NCI-H2196 treated with DMSO at 0.1 percent for 48 hours (cell line): ENCODE measurements around the gene GATA1.
A peak's percentile ranks its signal among the peaks of the same experiment; 100 is the strongest.

Experiments used
- DNase-seq: peaks from one replicate; lab custom pipeline; 2025; ENCODE audit not compliant: unreplicated experiment; lab: John Stamatoyannopoulos, UW

GATA1 gene

DNA sequence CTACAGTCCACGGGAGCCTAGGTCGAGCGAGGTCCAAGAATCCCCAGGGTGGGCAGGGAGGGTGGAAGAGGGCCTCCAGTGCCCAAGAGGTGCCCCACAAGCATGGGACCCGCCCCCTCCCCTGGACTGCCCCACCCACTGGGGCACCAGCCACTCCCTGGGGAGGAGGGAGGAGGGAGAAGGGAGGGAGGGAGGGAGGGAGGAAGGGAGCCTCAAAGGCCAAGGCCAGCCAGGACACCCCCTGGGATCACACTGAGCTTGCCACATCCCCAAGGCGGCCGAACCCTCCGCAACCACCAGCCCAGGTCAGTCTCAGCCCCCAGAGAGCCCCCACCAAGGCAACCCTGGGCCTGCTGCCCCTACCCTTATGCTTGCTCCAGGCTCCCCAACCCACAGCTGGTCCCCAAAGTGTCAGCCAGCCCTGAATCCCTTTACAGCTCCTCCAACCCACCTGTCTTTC is at the start of gene GATA1:
Gene GATA1, plus strand, starts transcription at position 250 of the 460 bp plus-strand sequence. CDS start 4,520 bp downstream, outside the sequence.
- no peak for DNase-seq

DNA sequence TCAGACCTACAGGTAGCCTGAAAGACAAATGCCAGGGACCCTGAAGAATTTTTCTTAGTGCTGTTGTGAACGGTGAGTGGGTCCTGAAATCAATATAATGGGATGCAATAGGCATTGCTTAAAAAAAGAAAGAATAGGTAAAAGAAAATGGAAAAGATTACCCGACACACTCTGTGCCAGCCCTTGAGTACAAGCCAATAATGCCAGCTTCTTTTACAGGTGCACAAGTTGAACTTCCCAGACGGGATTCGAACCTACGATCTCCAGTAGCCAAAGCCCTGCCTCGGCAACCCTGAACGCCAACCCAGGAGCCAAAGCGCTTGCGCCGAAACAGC is 49.5 kb upstream of the GATA1 start:
- DNase-seq, result no peak

DNA sequence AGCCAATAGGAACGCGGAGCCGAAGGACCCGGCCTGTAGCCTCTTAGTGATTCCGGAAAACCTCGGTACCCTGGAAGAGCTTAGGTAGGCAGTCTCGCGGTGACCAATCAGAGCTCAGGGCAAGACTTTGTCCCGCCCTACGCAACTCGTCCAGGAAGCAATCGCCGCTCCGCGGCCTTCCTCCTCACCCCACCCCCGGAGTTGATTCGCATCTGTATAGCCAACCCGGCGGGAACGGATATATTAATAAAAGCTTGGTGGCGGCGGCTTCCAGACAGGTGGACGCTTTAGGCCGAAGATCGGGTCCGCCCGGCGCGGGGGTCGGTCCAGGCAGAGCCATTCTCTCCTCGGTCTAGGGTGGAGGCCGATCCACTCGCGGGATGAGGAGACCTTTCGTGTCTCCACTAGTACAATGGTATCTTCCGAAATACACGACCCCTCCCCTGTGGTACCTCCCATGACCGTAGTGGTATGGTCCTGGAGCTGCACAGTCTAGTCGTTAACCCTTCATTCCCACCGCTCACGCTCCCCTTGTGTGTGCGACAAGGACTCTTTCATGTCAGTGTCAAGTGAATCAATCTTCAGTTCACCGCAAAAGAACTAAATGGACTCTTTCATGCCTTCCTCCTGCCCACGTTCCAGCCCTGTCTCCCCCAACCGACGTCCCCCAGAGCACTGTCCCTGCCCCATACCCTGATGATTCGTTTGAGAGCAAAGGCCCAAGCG is 49.0 kb upstream of the GATA1 start:
- DNase-seq, result peak; percentile 89

- no peak for DNase-seq
These were observed 48.5 kb upstream of the GATA1 start for GRCh38 chrX:48737940-48738339.

- DNase-seq, result no peak
These were observed 44.6 kb upstream of the GATA1 start for GRCh38 chrX:48741834-48742233.

DNA sequence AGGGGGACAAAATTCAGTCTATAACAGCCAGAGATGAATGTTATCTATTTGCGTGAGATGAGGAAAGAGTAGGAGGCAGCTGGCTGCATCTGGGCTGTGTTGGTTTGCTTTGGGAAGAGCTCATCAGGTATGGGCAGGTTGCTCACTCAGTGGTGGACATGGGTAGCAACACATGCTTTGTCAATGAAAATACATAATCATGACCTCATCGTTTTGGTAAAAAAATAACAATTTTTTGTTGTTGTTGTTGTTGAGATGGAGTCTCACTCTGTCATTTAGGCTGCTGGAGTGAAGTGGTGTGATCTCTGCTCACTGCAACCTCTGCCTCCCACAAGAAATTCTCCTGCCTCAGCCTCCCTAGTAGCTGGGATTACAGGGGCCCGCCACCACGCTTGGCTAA is 41.2 kb upstream of the GATA1 start:
- DNase-seq, result no peak

GRCh38 chrX:48747415-48748016 is 38.9 kb upstream of the GATA1 start:
- DNase-seq, result no peak

- DNase-seq, result no peak
These were observed 37.2 kb upstream of the GATA1 start for GRCh38 chrX:48749182-48749581.

GRCh38 chrX:48751343-48751742 is 35.0 kb upstream of the GATA1 start:
- no peak for DNase-seq

- DNase-seq, result no peak
These were observed 33.9 kb upstream of the GATA1 start for GRCh38 chrX:48752498-48752897.

DNA sequence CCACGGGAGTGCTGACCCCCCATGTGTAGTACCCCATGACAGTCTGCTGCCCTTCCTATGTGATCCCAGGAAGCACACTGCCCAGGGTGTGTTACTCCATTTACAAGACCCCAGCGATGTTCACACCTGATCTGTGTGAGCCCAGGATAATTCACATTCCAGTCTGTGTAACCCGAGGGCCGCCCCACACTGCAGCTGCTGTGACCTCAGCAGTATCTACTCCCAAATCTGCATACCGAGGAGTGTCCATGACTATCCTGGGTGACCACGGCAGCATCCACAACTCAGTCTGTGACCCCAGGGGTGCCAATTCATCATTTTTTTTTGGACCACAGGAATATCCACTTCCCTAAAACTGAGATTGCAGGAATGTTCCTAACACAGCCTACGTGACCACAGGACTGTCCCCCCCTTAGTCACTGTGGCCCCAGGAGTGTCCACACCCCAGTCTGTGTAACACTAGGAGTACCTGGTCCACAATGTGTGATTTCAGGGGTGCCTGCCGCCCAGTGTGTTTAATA is 32.6 kb upstream of the GATA1 start:
- no peak for DNase-seq

DNA sequence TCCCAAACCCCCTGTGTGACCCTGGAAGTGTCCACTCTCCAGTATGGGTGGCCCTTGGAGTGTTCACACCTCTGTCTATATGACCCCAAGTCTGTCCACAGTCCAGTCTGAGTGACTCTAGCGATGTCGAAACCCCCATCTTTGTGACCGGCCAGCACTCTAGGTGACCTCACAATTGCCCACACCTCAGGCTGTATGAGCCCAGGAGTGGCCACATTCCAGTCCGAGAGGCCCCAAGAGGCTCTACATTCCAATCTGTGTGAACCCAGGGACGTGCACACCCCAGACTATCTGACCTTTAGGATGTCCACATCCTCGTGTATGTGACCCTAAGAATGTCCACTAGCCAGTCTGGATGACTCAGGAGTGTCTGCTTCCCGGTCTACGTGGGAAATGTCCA is 32.2 kb upstream of the GATA1 start:
- no peak for DNase-seq

DNA sequence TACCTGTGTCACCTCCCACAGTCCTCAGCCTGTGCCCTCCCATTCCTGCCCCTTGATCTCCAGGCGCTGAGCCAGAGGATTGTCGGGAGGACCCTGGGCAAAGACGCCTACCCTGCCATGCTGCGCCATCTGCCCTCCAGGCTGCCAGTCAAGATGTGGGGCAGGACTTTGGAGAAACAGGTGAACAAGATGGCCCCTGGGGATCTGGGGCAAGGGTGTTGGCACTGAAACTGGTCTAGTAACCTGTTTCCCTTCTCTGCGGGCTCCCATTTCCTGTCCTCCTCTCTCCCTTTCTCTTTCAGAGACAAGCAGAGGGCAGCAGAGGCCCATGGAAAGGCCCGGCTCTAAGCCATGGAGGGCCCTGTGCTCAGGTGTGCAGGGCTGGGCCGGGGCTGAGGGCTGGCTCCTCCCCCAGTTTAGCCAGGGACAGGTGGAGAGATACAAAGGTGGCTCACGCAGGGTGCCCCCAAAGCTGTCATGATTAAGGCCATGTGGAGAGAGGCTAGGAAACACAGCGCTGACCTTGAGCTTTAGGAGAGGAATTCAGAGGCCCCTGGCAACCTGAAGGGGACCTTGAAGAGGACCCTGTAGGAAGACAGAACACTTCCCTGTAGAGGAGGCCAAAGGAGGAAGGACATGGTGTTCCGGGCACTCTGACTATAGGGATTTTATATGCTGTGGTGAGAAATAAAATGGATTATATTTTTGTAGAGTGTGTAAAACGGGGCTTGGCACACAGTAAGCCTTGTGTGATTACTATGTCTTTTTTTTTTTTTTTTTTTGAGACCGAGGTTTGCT is 24.5 kb upstream of the GATA1 start, which contains the start of gene GLOD5:
Gene GLOD5, plus strand, starts transcription at position 74 of the 798 bp plus-strand sequence. Its CDS starts 44 bp downstream, at position 118.
- peak; percentile 30 for DNase-seq

GRCh38 chrX:48769230-48769629 is 17.2 kb upstream of the GATA1 start:
- DNase-seq, result no peak

GRCh38 chrX:48770296-48770695 is 16.1 kb upstream of the GATA1 start:
- DNase-seq, result no peak

DNA sequence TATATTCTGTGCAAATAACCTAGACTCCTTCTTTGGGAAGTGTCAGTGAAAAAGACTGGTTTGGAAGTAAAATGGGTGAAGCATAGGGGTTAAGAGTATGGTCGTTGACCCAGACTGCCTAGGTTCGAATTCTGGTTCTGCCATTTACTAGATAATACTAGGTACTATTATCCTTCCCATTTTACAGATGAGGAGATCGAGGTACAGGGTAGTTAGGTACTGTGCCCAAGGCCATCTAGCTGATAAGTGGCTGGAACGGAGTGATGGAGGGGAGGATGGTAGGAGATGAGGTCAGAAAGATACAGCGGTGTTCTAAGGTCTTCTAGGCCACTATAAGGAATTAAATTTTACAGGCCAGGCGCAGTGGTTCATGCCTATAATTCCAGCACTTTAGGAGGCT is 13.8 kb upstream of the GATA1 start:
- no peak for DNase-seq

GRCh38 chrX:48776818-48777439 is 9.5 kb upstream of the GATA1 start:
- no peak for DNase-seq

- DNase-seq, result no peak
These were observed 7.0 kb upstream of the GATA1 start for GRCh38 chrX:48779399-48779798.

GRCh38 chrX:48781705-48782104 is 4.7 kb upstream of the GATA1 start:
- no peak for DNase-seq

DNA sequence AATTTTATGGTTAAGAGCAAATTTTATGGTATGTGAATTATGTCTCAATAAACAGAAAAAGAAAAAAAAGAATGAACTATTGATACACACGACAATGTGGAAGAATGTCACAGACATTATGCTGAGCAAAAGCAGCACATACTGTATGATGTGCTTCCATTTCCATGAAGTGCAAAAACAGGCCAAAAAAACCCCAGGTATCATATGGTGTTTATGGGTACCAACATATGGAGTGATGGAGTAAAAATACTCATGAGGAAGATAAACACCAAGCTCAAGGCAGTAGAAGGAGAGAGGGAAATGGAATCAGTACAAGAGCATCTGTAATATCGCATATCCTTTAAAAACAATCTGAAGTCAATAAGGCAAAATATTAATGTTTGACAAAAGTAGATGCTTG is 4.2 kb upstream of the GATA1 start:
- no peak for DNase-seq

- DNase-seq, result no peak
These were observed 3.6 kb upstream of the GATA1 start for GRCh38 chrX:48782795-48783194.
